Vagina (tissue), 2 donors: ENCODE results near the gene MEGF10. TPM values are rescaled to one million over a fixed set of nuclear protein-coding genes. Genes with fewer than 3 reads are reported as not detected.

Experiments
- DNase-seq, 2 donors: peaks; one replicate each; pipeline ENCODE4 v3.0.0-alpha.2; 2017; ENCODE audit errors: extremely low spot score in 2 of 2
- H3K27ac ChIP-seq: fragments of 200-600 bp; sonication (generic); one replicate; pipeline ENCODE4 v1.5.1; 2019
- H3K27me3 ChIP-seq: fragments of 200-600 bp; sonication (generic); one replicate; pipeline ENCODE4 v1.5.1; 2019
- H3K36me3 ChIP-seq, 2 donors: fragments of 200-600 bp; sonication (generic); one replicate each; pipeline ENCODE4 v1.5.1; 2017 to 2019
- H3K4me1 ChIP-seq: fragments of 200-600 bp; sonication (generic); one replicate; pipeline ENCODE4 v1.5.1; 2019
- H3K4me3 ChIP-seq, 2 donors: fragments of 200-600 bp; sonication (generic); 1 replicate in 1 of 2; 2 replicates in 1 of 2; pipeline ENCODE4 v1.5.1; 2016 to 2019
- H3K9me3 ChIP-seq: fragments of 200-600 bp; sonication (generic); one replicate; pipeline ENCODE4 v1.5.1; 2019
- POLR2A ChIP-seq, 2 donors: fragments of 450-650 bp; IDR thresholded peaks; one replicate each; pipeline ENCODE4 v1.6.1; 2017; ENCODE audit warnings: antibody characterized with exemption in 2 of 2, mild to moderate bottlenecking in 2 of 2, moderate library complexity in 2 of 2
- intact Hi-C: fragments of 100-400 bp; cut with DNase I; formaldehyde crosslinking; loops from one replicate; pipeline ENCODE4 v1.15.1; 2023
- small RNA-seq: library from RNA; depleted of rRNA; stranded (forward); fragments of <200 nt; gene quantifications from one replicate; pipeline ENCODE3, GENCODE V24; 2016
- total RNA-seq: library from RNA; depleted of rRNA; stranded (reverse); fragments of >200 nt; gene quantifications from one replicate; pipeline ENCODE4 v1.2.3, GENCODE V29; 2016
- TF ChIP-seq, protein P1 (sequence below), 3 experiments: fragments of 450-650 bp in 2 of 3; fragments of 200-600 bp in 1 of 3; sonication (generic) in 1 of 3; IDR thresholded peaks; one replicate each; pipeline ENCODE4 v1.5.1; 2017 to 2019; ENCODE audit warnings: antibody characterized with exemption in 3 of 3, mild to moderate bottlenecking in 2 of 3, moderate library complexity in 2 of 3

MEGF10 gene
- total RNA-seq, 1 donor from 2014 or later: 0.74 TPM

DNA sequence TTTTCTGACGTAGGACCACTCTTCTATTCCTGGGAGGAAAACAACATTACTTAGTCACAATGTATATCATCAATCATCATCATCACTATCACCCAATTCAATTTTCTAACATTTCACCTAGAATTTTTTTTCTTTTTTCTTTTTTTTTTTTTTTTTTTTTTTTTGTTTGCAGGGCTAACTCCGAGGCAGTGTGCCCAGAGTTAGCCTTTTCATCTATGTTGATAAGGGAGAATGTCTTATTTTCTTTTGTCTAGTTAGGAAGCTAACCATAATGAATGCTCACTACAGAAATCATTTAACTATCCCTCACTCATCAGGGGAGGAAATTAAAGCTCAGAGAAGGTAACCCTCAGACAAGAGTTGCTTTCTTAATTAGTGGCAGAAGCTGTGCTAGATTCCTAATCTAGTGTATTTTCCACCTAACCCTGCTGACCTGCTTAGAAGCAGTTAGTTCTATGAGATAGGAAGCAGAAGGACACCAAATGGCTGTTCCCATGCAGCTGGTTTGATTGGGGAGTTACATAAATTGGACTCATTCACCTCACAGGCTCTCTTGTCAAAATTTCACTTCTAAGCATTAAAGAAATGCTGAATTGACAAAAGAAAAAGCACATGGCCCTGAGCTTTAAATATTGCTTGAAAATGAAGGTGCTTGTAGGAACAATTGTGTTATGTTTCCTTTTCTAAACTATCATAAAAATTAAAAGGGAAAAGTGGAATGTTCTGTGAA, 218.2 kb downstream of the MEGF10 start:
- no peak overlapping the region for H3K4me3 ChIP-seq
- intact Hi-C loops: no loop called here

More for the DNA sequence above, 218.2 kb downstream of the MEGF10 start:
- no peaks in the 10 kb centered on the region for H3K4me1 ChIP-seq
- no peaks in the 10 kb centered on the region for H3K27me3 ChIP-seq
- no peaks in the 10 kb centered on the region for H3K36me3 ChIP-seq
- DNase-seq: no peak
- H3K27ac ChIP-seq: no peak overlapping the region
- TF ChIP-seq, protein P1, sequence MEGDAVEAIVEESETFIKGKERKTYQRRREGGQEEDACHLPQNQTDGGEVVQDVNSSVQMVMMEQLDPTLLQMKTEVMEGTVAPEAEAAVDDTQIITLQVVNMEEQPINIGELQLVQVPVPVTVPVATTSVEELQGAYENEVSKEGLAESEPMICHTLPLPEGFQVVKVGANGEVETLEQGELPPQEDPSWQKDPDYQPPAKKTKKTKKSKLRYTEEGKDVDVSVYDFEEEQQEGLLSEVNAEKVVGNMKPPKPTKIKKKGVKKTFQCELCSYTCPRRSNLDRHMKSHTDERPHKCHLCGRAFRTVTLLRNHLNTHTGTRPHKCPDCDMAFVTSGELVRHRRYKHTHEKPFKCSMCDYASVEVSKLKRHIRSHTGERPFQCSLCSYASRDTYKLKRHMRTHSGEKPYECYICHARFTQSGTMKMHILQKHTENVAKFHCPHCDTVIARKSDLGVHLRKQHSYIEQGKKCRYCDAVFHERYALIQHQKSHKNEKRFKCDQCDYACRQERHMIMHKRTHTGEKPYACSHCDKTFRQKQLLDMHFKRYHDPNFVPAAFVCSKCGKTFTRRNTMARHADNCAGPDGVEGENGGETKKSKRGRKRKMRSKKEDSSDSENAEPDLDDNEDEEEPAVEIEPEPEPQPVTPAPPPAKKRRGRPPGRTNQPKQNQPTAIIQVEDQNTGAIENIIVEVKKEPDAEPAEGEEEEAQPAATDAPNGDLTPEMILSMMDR (IDR thresholded peaks at IDR 0.05): no peak
- no peak for TF ChIP-seq POLR2A (IDR thresholded peaks at IDR 0.05)
- H3K9me3 ChIP-seq: no peaks in the 10 kb centered on the region

Small RNAs within 50 kb of the gene (small RNA-seq; reads per million reads assigned to genes)
- gene AC010424.1: not detected

Other genes with a start within 250 kb of the MEGF10 start
- 0.98 TPM for gene C5orf63, start 217.3 kb upstream of the MEGF10 start, total RNA-seq
- 31.9 TPM for gene PRRC1, start 226.8 kb downstream of the MEGF10 start, total RNA-seq